Liver (tissue), 9 donors: ENCODE data around the gene PPP1R3G. TPM values are rescaled to one million over a fixed set of nuclear protein-coding genes. Genes with fewer than 3 reads are reported as not detected.
A peak's percentile ranks its signal among the peaks of the same experiment; 100 is the strongest.

Source experiments
- DNase-seq: peaks from one replicate; pipeline ENCODE4 v3.0.0-alpha.2; 2017; ENCODE audit warnings: low spot score
- H3K27ac ChIP-seq, 2 donors: one replicate each; pipeline ENCODE4 v1.7.0; 2013; ENCODE audit warnings: inconsistent platforms in 2 of 2, low read length in 2 of 2, control low read depth in 1 of 2, low read depth in 1 of 2, mild to moderate bottlenecking in 1 of 2
- H3K27me3 ChIP-seq, 4 donors: one replicate each; pipeline versions ENCODE4 v1.6.1 to v1.7.0; 2013; ENCODE audit warnings: low read length in 3 of 4, inconsistent platforms in 1 of 4, mild to moderate bottlenecking in 1 of 4, moderate library complexity in 1 of 4; ENCODE audit not compliant: control insufficient read depth in 4 of 4, insufficient read depth in 4 of 4
- H3K36me3 ChIP-seq, 4 donors: one replicate each; pipeline versions ENCODE4 v1.6.1 to v1.7.0; 2013; ENCODE audit warnings: low read length in 3 of 4, mild to moderate bottlenecking in 3 of 4, low read depth in 1 of 4, moderate library complexity in 1 of 4; ENCODE audit not compliant: control insufficient read depth in 4 of 4, insufficient read depth in 3 of 4
- H3K4me1 ChIP-seq, 4 donors: one replicate each; pipeline versions ENCODE4 v1.6.1 to v1.7.0; 2013; ENCODE audit warnings: low read length in 3 of 4, mild to moderate bottlenecking in 3 of 4, moderate library complexity in 1 of 4; ENCODE audit not compliant: control insufficient read depth in 4 of 4, insufficient read depth in 4 of 4
- H3K4me3 ChIP-seq, 3 donors: one replicate each; pipeline versions ENCODE4 v1.6.1 to v1.7.0; 2013; ENCODE audit warnings: low read length in 3 of 3, control low read depth in 1 of 3, low read depth in 1 of 3, mild to moderate bottlenecking in 1 of 3
- H3K9ac ChIP-seq, 2 donors: one replicate each; pipeline ENCODE4 v1.7.0; 2013; ENCODE audit warnings: low read length in 2 of 2, mild to moderate bottlenecking in 2 of 2, moderate library complexity in 2 of 2, control low read depth in 1 of 2, low read depth in 1 of 2
- H3K9me3 ChIP-seq, 4 donors: one replicate each; pipeline versions ENCODE4 v1.6.1 to v1.7.0; 2013; ENCODE audit warnings: low read length in 3 of 4; ENCODE audit not compliant: control insufficient read depth in 4 of 4
- CTCF ChIP-seq: fragments of 150-350 bp; IDR thresholded peaks from 2 replicates; pipeline ENCODE4 v1.5.1; 2017; ENCODE audit warnings: improper control_type of control experiment, low read depth, low read length; ENCODE audit not compliant: missing input control
- EGR1 ChIP-seq, 2 donors: IDR thresholded peaks; 2 replicates each; pipeline ENCODE4 v1.6.1; 2016 to 2018; ENCODE audit warnings: antibody characterized with exemption in 2 of 2, low read depth in 2 of 2
- FOXA1 ChIP-seq: IDR thresholded peaks from 2 replicates; pipeline ENCODE4 v1.6.1; 2016; ENCODE audit warnings: antibody characterized with exemption
- FOXA2 ChIP-seq: IDR thresholded peaks from 2 replicates; pipeline ENCODE4 v1.6.1; 2016; ENCODE audit warnings: antibody characterized with exemption
- GABPA ChIP-seq, 2 donors: IDR thresholded peaks in 1 of 2; conservative IDR thresholded peaks in 1 of 2; 2 replicates each; pipeline ENCODE4 v1.6.1; 2016; ENCODE audit warnings: antibody characterized with exemption in 2 of 2, mild to moderate bottlenecking in 1 of 2, moderate library complexity in 1 of 2
- HNF4A ChIP-seq, 2 donors: conservative IDR thresholded peaks; 2 replicates each; pipeline ENCODE4 v1.6.1; 2016; ENCODE audit warnings: antibody characterized with exemption in 2 of 2, mild to moderate bottlenecking in 2 of 2
- HNF4G ChIP-seq: IDR thresholded peaks from 2 replicates; pipeline ENCODE4 v1.6.1; 2016; ENCODE audit warnings: antibody characterized with exemption
- JUND ChIP-seq, 2 donors: IDR thresholded peaks; 2 replicates each; pipeline ENCODE4 v1.6.1; 2016; ENCODE audit warnings: antibody characterized with exemption in 2 of 2
- MAX ChIP-seq: IDR thresholded peaks from 2 replicates; pipeline ENCODE4 v1.6.1; 2016; ENCODE audit warnings: antibody characterized with exemption
- NR2F2 ChIP-seq: IDR thresholded peaks from 2 replicates; pipeline ENCODE4 v1.6.1; 2016; ENCODE audit warnings: antibody characterized with exemption
- RAD21 ChIP-seq, 2 donors: IDR thresholded peaks; 2 replicates each; pipeline ENCODE4 v1.6.1; 2016; ENCODE audit warnings: antibody characterized with exemption in 2 of 2, mild to moderate bottlenecking in 2 of 2
- RXRA ChIP-seq, 2 donors: IDR thresholded peaks; 2 replicates each; pipeline ENCODE4 v1.6.1; 2017 to 2018; ENCODE audit warnings: antibody characterized with exemption in 2 of 2, mild to moderate bottlenecking in 1 of 2
- SP1 ChIP-seq: IDR thresholded peaks from 2 replicates; pipeline ENCODE4 v1.6.1; 2018; ENCODE audit warnings: antibody characterized with exemption, mild to moderate bottlenecking
- TAF1 ChIP-seq: conservative IDR thresholded peaks from 2 replicates; pipeline ENCODE4 v1.6.1; 2016; ENCODE audit warnings: antibody characterized with exemption, mild to moderate bottlenecking
- YY1 ChIP-seq: IDR thresholded peaks from 2 replicates; pipeline ENCODE4 v1.6.1; 2016; ENCODE audit warnings: antibody characterized with exemption, mild to moderate bottlenecking
- WGBS: extraction: QIAGEN DNeasy Blood & Tissue Kit; methylation state at CpG from one replicate; pipeline ENCODE4 v1.1.7; 2013; 5-methylcytosine and 5-hydroxymethylcytosine counted together
- polyA plus RNA-seq, 2 donors: library from polyadenylated mRNA; stranded (reverse) in 1 of 2; unstranded in 1 of 2; fragments of 200-250 nt in 1 of 2; fragments of >200 nt in 1 of 2; fragmentation: Nextera tagmentation in 1 of 2; extraction: Ambion mirVana in 1 of 2; gene quantifications; one replicate each; pipeline versions ENCODE4 v1.2.1 to v1.2.3, GENCODE V29; 2013 to 2015
- total RNA-seq, 2 donors: library from RNA; depleted of rRNA; stranded (reverse); fragments of >200 nt; gene quantifications; one replicate each; pipeline ENCODE4 v1.2.3, GENCODE V29; 2014
- TF ChIP-seq, protein P1 (sequence below): IDR thresholded peaks from 2 replicates; pipeline ENCODE4 v1.6.1; 2016; ENCODE audit warnings: antibody characterized with exemption
- TF ChIP-seq, protein P2 (sequence below): IDR thresholded peaks from 2 replicates; pipeline ENCODE4 v1.6.1; 2016; ENCODE audit warnings: antibody characterized with exemption
- TF ChIP-seq, protein P3 (sequence below): IDR thresholded peaks from 2 replicates; pipeline ENCODE4 v1.6.1; 2016; ENCODE audit warnings: antibody characterized with exemption, mild to moderate bottlenecking
- donor health status: healthy.
- donor health status: healthy.
- donor health status: healthy.
- donor health status: healthy.
- donor health status: healthy.

The PPP1R3G gene
- total and polyA plus RNA-seq, 4 donors = 0.25 to 3.0 (median 0.47) TPM

DNA sequence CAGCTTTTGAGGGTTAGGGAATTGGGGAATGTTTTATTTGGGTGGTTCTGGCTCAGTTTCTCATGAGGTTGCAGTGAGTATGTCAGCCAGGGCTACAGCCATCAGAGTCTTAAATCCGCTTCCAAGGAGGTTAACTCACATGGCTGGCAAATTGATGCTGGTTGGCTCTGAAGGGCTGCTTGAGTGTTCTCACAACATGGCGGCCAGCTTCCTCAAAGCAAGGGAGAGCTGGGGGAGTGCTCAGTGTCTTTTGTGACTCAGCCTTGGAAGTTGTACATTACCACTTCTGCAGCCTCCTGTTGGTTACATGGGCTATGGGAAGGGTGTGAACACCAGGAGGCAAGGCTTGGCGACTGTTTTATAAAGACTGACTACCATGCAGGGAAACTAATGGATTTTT lies 17.8 kb upstream of the PPP1R3G start:
- Histone ChIP-seq H3K27ac (peak overlapping the region; percentile 90 to 93), H3K4me3 (no peak overlapping the region), H3K36me3 (no peaks in the 10 kb centered on the region), H3K4me1 (peaks cover 0 to 13% (median 0%) of the 10 kb centered on the region in 4 donors), H3K9ac (peak overlapping the region; percentile 68 to 84), H3K27me3 (no peaks in the 10 kb centered on the region), H3K9me3 (no peaks in the 10 kb centered on the region)
- TF ChIP-seq HNF4A (conservative IDR thresholded peaks at IDR 0.05) = no peak
- no peak for TF ChIP-seq JUND (IDR thresholded peaks at IDR 0.05)
- no peak for TF ChIP-seq MAX
- no peak for TF ChIP-seq FOXA2
- no peak for TF ChIP-seq YY1
- TF ChIP-seq, protein P1, sequence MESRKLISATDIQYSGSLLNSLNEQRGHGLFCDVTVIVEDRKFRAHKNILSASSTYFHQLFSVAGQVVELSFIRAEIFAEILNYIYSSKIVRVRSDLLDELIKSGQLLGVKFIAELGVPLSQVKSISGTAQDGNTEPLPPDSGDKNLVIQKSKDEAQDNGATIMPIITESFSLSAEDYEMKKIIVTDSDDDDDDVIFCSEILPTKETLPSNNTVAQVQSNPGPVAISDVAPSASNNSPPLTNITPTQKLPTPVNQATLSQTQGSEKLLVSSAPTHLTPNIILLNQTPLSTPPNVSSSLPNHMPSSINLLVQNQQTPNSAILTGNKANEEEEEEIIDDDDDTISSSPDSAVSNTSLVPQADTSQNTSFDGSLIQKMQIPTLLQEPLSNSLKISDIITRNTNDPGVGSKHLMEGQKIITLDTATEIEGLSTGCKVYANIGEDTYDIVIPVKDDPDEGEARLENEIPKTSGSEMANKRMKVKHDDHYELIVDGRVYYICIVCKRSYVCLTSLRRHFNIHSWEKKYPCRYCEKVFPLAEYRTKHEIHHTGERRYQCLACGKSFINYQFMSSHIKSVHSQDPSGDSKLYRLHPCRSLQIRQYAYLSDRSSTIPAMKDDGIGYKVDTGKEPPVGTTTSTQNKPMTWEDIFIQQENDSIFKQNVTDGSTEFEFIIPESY = no peak
- TF ChIP-seq, protein P2, sequence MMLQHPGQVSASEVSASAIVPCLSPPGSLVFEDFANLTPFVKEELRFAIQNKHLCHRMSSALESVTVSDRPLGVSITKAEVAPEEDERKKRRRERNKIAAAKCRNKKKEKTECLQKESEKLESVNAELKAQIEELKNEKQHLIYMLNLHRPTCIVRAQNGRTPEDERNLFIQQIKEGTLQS = no peak
- no peak for TF ChIP-seq GABPA (IDR thresholded peaks at IDR 0.05 in 1 of 2, conservative IDR thresholded peaks at IDR 0.05 in 1 of 2)
- no peak for TF ChIP-seq SP1
- TF ChIP-seq RAD21 (IDR thresholded peaks at IDR 0.05) = no peak
- TF ChIP-seq TAF1 = no peak
- TF ChIP-seq EGR1 (IDR thresholded peaks at IDR 0.05; ENCODE audit: low read depth in 2 of 2) = no peak
- no peak for TF ChIP-seq CTCF
- TF ChIP-seq HNF4G = no peak
- no peak for TF ChIP-seq FOXA1
- TF ChIP-seq, protein P3, sequence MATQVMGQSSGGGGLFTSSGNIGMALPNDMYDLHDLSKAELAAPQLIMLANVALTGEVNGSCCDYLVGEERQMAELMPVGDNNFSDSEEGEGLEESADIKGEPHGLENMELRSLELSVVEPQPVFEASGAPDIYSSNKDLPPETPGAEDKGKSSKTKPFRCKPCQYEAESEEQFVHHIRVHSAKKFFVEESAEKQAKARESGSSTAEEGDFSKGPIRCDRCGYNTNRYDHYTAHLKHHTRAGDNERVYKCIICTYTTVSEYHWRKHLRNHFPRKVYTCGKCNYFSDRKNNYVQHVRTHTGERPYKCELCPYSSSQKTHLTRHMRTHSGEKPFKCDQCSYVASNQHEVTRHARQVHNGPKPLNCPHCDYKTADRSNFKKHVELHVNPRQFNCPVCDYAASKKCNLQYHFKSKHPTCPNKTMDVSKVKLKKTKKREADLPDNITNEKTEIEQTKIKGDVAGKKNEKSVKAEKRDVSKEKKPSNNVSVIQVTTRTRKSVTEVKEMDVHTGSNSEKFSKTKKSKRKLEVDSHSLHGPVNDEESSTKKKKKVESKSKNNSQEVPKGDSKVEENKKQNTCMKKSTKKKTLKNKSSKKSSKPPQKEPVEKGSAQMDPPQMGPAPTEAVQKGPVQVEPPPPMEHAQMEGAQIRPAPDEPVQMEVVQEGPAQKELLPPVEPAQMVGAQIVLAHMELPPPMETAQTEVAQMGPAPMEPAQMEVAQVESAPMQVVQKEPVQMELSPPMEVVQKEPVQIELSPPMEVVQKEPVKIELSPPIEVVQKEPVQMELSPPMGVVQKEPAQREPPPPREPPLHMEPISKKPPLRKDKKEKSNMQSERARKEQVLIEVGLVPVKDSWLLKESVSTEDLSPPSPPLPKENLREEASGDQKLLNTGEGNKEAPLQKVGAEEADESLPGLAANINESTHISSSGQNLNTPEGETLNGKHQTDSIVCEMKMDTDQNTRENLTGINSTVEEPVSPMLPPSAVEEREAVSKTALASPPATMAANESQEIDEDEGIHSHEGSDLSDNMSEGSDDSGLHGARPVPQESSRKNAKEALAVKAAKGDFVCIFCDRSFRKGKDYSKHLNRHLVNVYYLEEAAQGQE = no peak
- no peak for TF ChIP-seq RXRA (IDR thresholded peaks at IDR 0.05)
- TF ChIP-seq NR2F2 = no peak
- WGBS = 97% methylated on average over 3 of the region's 3 CpGs
- DNase-seq = no peak
